Kidney (tissue), 14 donors: ENCODE data around the gene ASMTL. TPM values are rescaled to one million over a fixed set of nuclear protein-coding genes. Genes with fewer than 3 reads are reported as not detected.

Source experiments
- DNase-seq, 5 donors: peaks; one replicate each; pipeline ENCODE4 v3.0.0-alpha.2; 2013 to 2020
- FAIRE-seq: peaks from 2 replicates; lab custom pipeline; 2012; peaks lifted over from hg19 to GRCh38; lab: Jason Lieb, UNC
- H3K27ac ChIP-seq, 2 donors: one replicate each; pipeline ENCODE4 v1.7.0; 2013; ENCODE audit warnings: low read depth in 2 of 2, low read length in 2 of 2, inconsistent platforms in 1 of 2
- H3K27me3 ChIP-seq: one replicate; pipeline ENCODE4 v1.7.1; 2013; ENCODE audit warnings: low read length, inconsistent platforms; ENCODE audit not compliant: control insufficient read depth, insufficient read depth
- H3K36me3 ChIP-seq, 3 donors: one replicate each; pipeline versions ENCODE4 v1.7.0 to v1.7.1; 2013; ENCODE audit warnings: low read length in 3 of 3, control low read depth in 1 of 3, inconsistent platforms in 1 of 3; ENCODE audit not compliant: insufficient read depth in 3 of 3, control insufficient read depth in 2 of 3
- H3K4me1 ChIP-seq, 3 donors: one replicate each; pipeline versions ENCODE4 v1.7.0 to v1.7.1; 2013; ENCODE audit warnings: low read length in 3 of 3, inconsistent platforms in 1 of 3, low read depth in 1 of 3; ENCODE audit not compliant: control insufficient read depth in 2 of 3, insufficient read depth in 2 of 3
- H3K4me3 ChIP-seq, 3 donors: one replicate each; pipeline versions ENCODE4 v1.7.0 to v1.8.1; 2013; ENCODE audit warnings: low read length in 3 of 3, control low read depth in 1 of 3, inconsistent platforms in 1 of 3
- H3K9ac ChIP-seq, 3 donors: one replicate each; pipeline versions ENCODE4 v1.7.0 to v1.7.1; 2013; ENCODE audit warnings: low read length in 3 of 3, control low read depth in 1 of 3, inconsistent platforms in 1 of 3
- H3K9me3 ChIP-seq, 3 donors: one replicate each; pipeline versions ENCODE4 v1.7.0 to v1.7.1; 2013; ENCODE audit warnings: low read length in 3 of 3, control low read depth in 1 of 3, inconsistent platforms in 1 of 3; ENCODE audit not compliant: control insufficient read depth in 2 of 3, insufficient read depth in 1 of 3
- CTCF ChIP-seq: IDR thresholded peaks from 3 replicates; pipeline ENCODE4 v1.5.1; 2012; ENCODE audit warnings: mild to moderate bottlenecking, moderate library complexity, borderline replicate concordance; ENCODE audit not compliant: insufficient read depth; ENCODE audit errors: extremely low read depth
- intact Hi-C: fragments of 100-400 bp; cut with DNase I; formaldehyde crosslinking; loops from one replicate; pipeline ENCODE4 v1.11.1; 2022
- polyA plus RNA-seq: library from polyadenylated mRNA; stranded (reverse); fragments of 350-450 nt; fragmentation: Illumina TruSeq; extraction: RNeasy Lipid Tissue Mini Kit (QIAGEN cat#74804); gene quantifications from one replicate; pipeline ENCODE4 v1.2.3, GENCODE V29; 2014; ENCODE audit warnings: low read depth, low replicate concordance; ENCODE audit not compliant: insufficient read depth
- total RNA-seq: library from RNA; stranded (reverse); fragmentation: NEBNext Ultra II Directional; extraction: Animal tissue kit (Norgen Biotek cat#: 25700); gene quantifications from one replicate; pipeline ENCODE4 v1.2.1, GENCODE V29; 2021
- donor health status: control.
- donor health status: control.
- donor health status: control.
- donor health status: control.
- donor health status: control.
- donor health status: DM: yes; HTN: yes; CAD: no.
- donor health status: Normal renal cell carcinoma (clear cell type).

Gene ASMTL
- total and polyA plus RNA-seq, 2 donors from 2014 or later = 29.9 to 33.3 TPM

- Histone ChIP-seq H3K4me3 (peak overlapping the region in 1 of 3 donors; percentile 56), H3K9ac (no peak overlapping the region), H3K9me3 (no peaks in the 10 kb centered on the region), H3K4me1 (peaks cover 0 to 13% (median 6%) of the 10 kb centered on the region in 3 donors), H3K36me3 (peaks cover 2 to 16% (median 7%) of the 10 kb centered on the region in 3 donors), H3K27ac (peak overlapping the region; percentile 58 to 89), H3K27me3 (no peaks in the 10 kb centered on the region)
- intact Hi-C loops = loop anchor here (10.0 kb wide), 1 partner anchor 51 kb away; no protein-coding TSS in a partner anchor
- FAIRE-seq (no peak), DNase-seq (peak in 2 of 5 donors; percentile 29 to 37)
- no peak for TF ChIP-seq CTCF
Measured at GRCh38 chrX:1393871-1394615, 58.7 kb downstream of the ASMTL start.

GRCh38 chrX:1392376-1393068 is 60.2 kb downstream of the ASMTL start:
- TF ChIP-seq CTCF = no peak
- FAIRE-seq (no peak), DNase-seq (peak; percentile 80 to 94 (median 91))
- Histone ChIP-seq H3K36me3 (peaks cover 7 to 32% (median 21%) of the 10 kb centered on the region in 3 donors), H3K4me1 (peaks cover 0 to 21% (median 8%) of the 10 kb centered on the region in 3 donors), H3K27ac (peak overlapping the region; percentile 98 to 100), H3K9ac (peak overlapping the region in 2 of 3 donors; percentile 60 to 77), H3K4me3 (peak overlapping the region; percentile 56 to 71 (median 69)), H3K27me3 (no peaks in the 10 kb centered on the region), H3K9me3 (no peaks in the 10 kb centered on the region)
- intact Hi-C loops = loop anchor here (10.0 kb wide), 1 partner anchor 52 kb away; no protein-coding TSS in a partner anchor

- intact Hi-C loops = loop anchor here (10.0 kb wide), 1 partner anchor 53 kb away; no protein-coding TSS in a partner anchor
- Histone ChIP-seq H3K27me3 (no peaks in the 10 kb centered on the region), H3K4me1 (peaks cover 0 to 21% (median 8%) of the 10 kb centered on the region in 3 donors), H3K27ac (peak within 1 kb of the TSS; percentile 98 to 100), H3K4me3 (peak within 1 kb of the TSS; percentile 91 to 100 (median 99)), H3K36me3 (peaks cover 7 to 38% (median 27%) of the 10 kb centered on the region in 3 donors), H3K9me3 (no peaks in the 10 kb centered on the region), H3K9ac (peak within 1 kb of the TSS; percentile 87 to 98 (median 97))
- DNase-seq (peak; percentile 98 to 100 (median 99)), FAIRE-seq (no peak)
- TF ChIP-seq CTCF = no peak
Measured at GRCh38 chrX:1391707-1392375, 60.9 kb downstream of the ASMTL start, which contains the start of gene SLC25A6. Gene SLC25A6, minus strand, starts transcription at chrX:1392113. Its CDS starts 104 bp downstream, at chrX:1392009.
